Chondrocyte (in vitro differentiated cells): ENCODE measurements around the gene RIPPLY1. TPM values are rescaled to one million over a fixed set of nuclear protein-coding genes. Genes with fewer than 3 reads are reported as not detected.

Source experiments
- DNase-seq: peaks from one replicate; pipeline ENCODE4 v3.0.0; 2021; ENCODE audit warnings: mixed read lengths, low spot score
- H3K27ac Mint-ChIP-seq: one replicate; pipeline ENCODE4 v1.8.0; 2021; ENCODE audit warnings: mild to moderate bottlenecking, moderate library complexity, mixed read lengths; ENCODE audit not compliant: unreplicated experiment
- H3K27me3 Mint-ChIP-seq: 2 replicates; pipeline ENCODE4 v1.8.0; 2021; ENCODE audit warnings: low read depth, mixed read lengths
- H3K36me3 Mint-ChIP-seq: 2 replicates; pipeline ENCODE4 v1.8.0; 2021; ENCODE audit warnings: low read depth, mixed read lengths
- H3K4me1 Mint-ChIP-seq: 2 replicates; pipeline ENCODE4 v1.8.0; 2021; ENCODE audit warnings: low read depth, mild to moderate bottlenecking, mixed read lengths
- H3K4me3 Mint-ChIP-seq: one replicate; pipeline ENCODE4 v1.8.0; 2021; ENCODE audit warnings: mild to moderate bottlenecking, moderate library complexity, mixed read lengths; ENCODE audit not compliant: unreplicated experiment
- H3K9me3 Mint-ChIP-seq: 2 replicates; pipeline ENCODE4 v1.8.0; 2021; ENCODE audit warnings: low read depth, mixed read lengths
- CTCF ChIP-seq: fragments of 200-600 bp; sonication (generic); IDR thresholded peaks from 2 replicates; pipeline ENCODE4 v1.5.0; 2021; ENCODE audit warnings: antibody characterized with exemption, mild to moderate bottlenecking, moderate library complexity
- total RNA-seq: library from RNA; stranded (reverse); gene quantifications from 3 replicates; pipeline ENCODE4 v1.2.1, GENCODE V29; 2021

RIPPLY1 gene
- total RNA-seq, 1 donor from 2014 or later: not detected

DNA sequence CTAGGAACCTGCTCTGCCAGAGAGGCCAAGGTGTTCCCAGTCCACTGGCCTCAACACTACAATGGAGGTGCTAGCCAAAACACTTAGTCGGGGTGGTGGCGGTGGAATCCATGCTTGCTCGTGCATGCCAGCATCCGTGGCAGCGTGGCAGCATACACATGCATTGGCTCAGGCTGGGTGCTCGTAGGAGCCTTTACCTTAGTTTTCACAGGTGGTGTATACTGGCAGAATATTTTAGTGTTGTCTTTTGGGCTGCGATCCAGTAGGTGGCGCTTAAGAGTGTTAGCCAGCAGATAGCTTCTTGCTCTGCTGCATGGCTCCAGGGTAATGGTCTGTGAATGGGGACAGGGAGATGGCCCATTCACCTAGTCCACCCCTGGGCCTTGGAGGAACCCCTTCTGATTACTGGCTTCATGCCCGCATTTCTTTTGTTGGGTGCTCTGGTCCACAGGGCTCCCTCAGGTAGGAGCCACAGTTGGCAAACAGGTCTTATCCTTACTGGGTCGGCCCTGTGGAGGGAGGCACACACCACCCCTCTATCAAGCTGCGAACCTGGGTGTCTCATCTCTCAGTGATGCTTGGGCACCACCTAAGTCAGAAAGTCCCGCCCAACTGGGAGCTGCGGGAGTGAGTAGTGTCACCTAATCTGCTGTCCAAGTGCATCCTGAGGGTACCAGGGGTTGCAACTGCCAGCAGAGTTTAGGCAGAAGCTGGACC lies 40.0 kb downstream of the RIPPLY1 start:
- no peak for DNase-seq
- H3K27ac Mint-ChIP-seq: no peak overlapping the region
- peaks cover 2% of the 10 kb centered on the region for H3K27me3 Mint-ChIP-seq
- H3K4me1 Mint-ChIP-seq: no peaks in the 10 kb centered on the region
- TF ChIP-seq CTCF: peak; percentile 55
- peaks cover 8% of the 10 kb centered on the region for H3K36me3 Mint-ChIP-seq
- H3K9me3 Mint-ChIP-seq: peaks cover 23% of the 10 kb centered on the region
- no peak overlapping the region for H3K4me3 Mint-ChIP-seq

Other genes with a start within 250 kb of the RIPPLY1 start
- not detected in 3 replicates for gene RNF128, start 176.6 kb downstream of the RIPPLY1 start, total RNA-seq
- gene TBC1D8B, start 100.7 kb downstream of the RIPPLY1 start, total RNA-seq: 15.7 to 19.8 TPM (median 16.5 TPM) in 3 replicates
- gene CLDN2, start 17.1 kb upstream of the RIPPLY1 start, total RNA-seq: 0.07 TPM in 1 of 3 replicates, not detected in the others
- gene MORC4, start 96.9 kb upstream of the RIPPLY1 start, total RNA-seq: 31.2 to 35.6 TPM (median 33.8 TPM) in 3 replicates
- gene RBM41, start 215.5 kb upstream of the RIPPLY1 start, total RNA-seq: 11.8 to 13.5 TPM (median 12.6 TPM) in 3 replicates